Endothelial cell of umbilical vein (primary cell): ENCODE measurements around the gene ZNF684. TPM values are rescaled to one million over a fixed set of nuclear protein-coding genes. Genes with fewer than 3 reads are reported as not detected.

Experiments used
- Bru-seq: library from RNA; stranded (reverse); fragments of 400-500 nt; gene quantifications from one replicate; lab custom pipeline; 2021; lab: Mats Ljungman, UMichigan
- BruChase-seq, 2 experiments: library from RNA; stranded (reverse); fragments of 400-500 nt; gene quantifications; one replicate each; lab custom pipeline; 2021; lab: Mats Ljungman, UMichigan
- BruUV-seq: library from RNA; stranded (reverse); fragments of 400-500 nt; replicated peaks from 2 replicates; lab custom pipeline; 2021; lab: Mats Ljungman, UMichigan
- CTCF ChIA-PET: fragments of 300-600, 350-600 bp; sonication (Branson Sonifier 250); formaldehyde crosslinking; loops from one replicate; lab custom pipeline; 2021; ENCODE audit warnings: antibody characterized with exemption, inconsistent platforms; lab: Charles Lee
- POLR2A ChIA-PET: fragments of 300-600, 350-600 bp; sonication (Branson Sonifier 250); formaldehyde crosslinking; loops from one replicate; lab custom pipeline; 2021; ENCODE audit warnings: antibody characterized with exemption, inconsistent platforms; lab: Charles Lee
- DNase-seq: peaks from one replicate; pipeline ENCODE4 v3.0.0-alpha.2; 2011; ENCODE audit warnings: low read depth, low spot score
- FAIRE-seq: peaks from 2 replicates; lab custom pipeline; 2011; peaks lifted over from hg19 to GRCh38; lab: Jason Lieb, UNC
- H2AFZ ChIP-seq: 2 replicates; pipeline ENCODE4 v1.6.0; 2012; ENCODE audit warnings: low read depth, low read length, control low read depth, inconsistent platforms
- H3K27ac ChIP-seq: 2 replicates; pipeline ENCODE4 v1.5.1; 2011; ENCODE audit warnings: low read depth, mild to moderate bottlenecking, control low read depth, low read length, moderate library complexity; ENCODE audit not compliant: insufficient read depth
- H3K27me3 ChIP-seq, 2 experiments: 2 replicates each; pipeline versions ENCODE4 v1.6.0 to v1.6.1; 2011; ENCODE audit warnings: low read length in 2 of 2, mixed read lengths in 1 of 2; ENCODE audit not compliant: control insufficient read depth in 2 of 2, insufficient read depth in 2 of 2
- H3K36me3 ChIP-seq, 2 experiments: 2 replicates in 1 of 2; 3 replicates in 1 of 2; pipeline ENCODE4 v1.5.1; 2011; ENCODE audit warnings: low read length in 2 of 2, mild to moderate bottlenecking in 1 of 2, moderate library complexity in 1 of 2; ENCODE audit not compliant: control insufficient read depth in 2 of 2, insufficient read depth in 2 of 2; ENCODE audit errors: extremely low read depth in 1 of 2
- H3K4me1 ChIP-seq: 3 replicates; pipeline ENCODE4 v1.5.1; 2011; ENCODE audit warnings: mild to moderate bottlenecking, low read length; ENCODE audit not compliant: control insufficient read depth, insufficient read depth; ENCODE audit errors: extremely low read depth
- H3K4me2 ChIP-seq: 2 replicates; pipeline ENCODE4 v1.6.1; 2011; ENCODE audit warnings: low read length, control low read depth, mixed read lengths; ENCODE audit not compliant: insufficient read depth
- H3K4me3 ChIP-seq, 3 experiments: fragments of 200-600 bp in 1 of 3; sonication (generic), shearing (Covaris generic) in 1 of 3; replicated peaks in 1 of 3; 2 replicates each; pipeline ENCODE4 v1.5.1; 2011 to 2016; ENCODE audit warnings: control low read depth in 3 of 3, low read length in 3 of 3, mild to moderate bottlenecking in 2 of 3, inconsistent platforms in 1 of 3, low read depth in 1 of 3, moderate library complexity in 1 of 3; ENCODE audit not compliant: insufficient read depth in 1 of 3
- H3K79me2 ChIP-seq: 2 replicates; pipeline ENCODE4 v1.6.0; 2012; ENCODE audit warnings: low read length, inconsistent platforms; ENCODE audit not compliant: control insufficient read depth, insufficient read depth
- H3K9ac ChIP-seq: replicated peaks from 2 replicates; pipeline ENCODE3; 2011; ENCODE audit warnings: low read length, control low read depth; ENCODE audit not compliant: insufficient read depth; ENCODE audit errors: extremely low read depth
- H3K9me1 ChIP-seq: replicated peaks from 3 replicates; pipeline ENCODE4 v1.6.0; 2011; ENCODE audit warnings: mild to moderate bottlenecking, low read length; ENCODE audit not compliant: control insufficient read depth, insufficient read depth; ENCODE audit errors: extremely low read depth
- H3K9me3 ChIP-seq: replicated peaks from 2 replicates; pipeline ENCODE4 v1.5.1; 2012; ENCODE audit warnings: low read length, inconsistent platforms; ENCODE audit not compliant: control insufficient read depth, insufficient read depth
- H4K20me1 ChIP-seq: replicated peaks from 2 replicates; pipeline ENCODE3; 2011; ENCODE audit warnings: mild to moderate bottlenecking, low read length; ENCODE audit not compliant: control insufficient read depth, insufficient read depth; ENCODE audit errors: extremely low read depth
- EZH2 ChIP-seq: IDR thresholded peaks from 2 replicates; pipeline ENCODE4 v1.6.1; 2012; ENCODE audit warnings: borderline replicate concordance, low read depth, mild to moderate bottlenecking, moderate library complexity, low read length, inconsistent platforms; ENCODE audit not compliant: severe bottlenecking
- FOS ChIP-seq: IDR thresholded peaks from 2 replicates; pipeline ENCODE4 v1.6.1; 2011; ENCODE audit warnings: mild to moderate bottlenecking, low read length, moderate library complexity, borderline replicate concordance; ENCODE audit not compliant: insufficient read depth
- GATA2 ChIP-seq: IDR thresholded peaks from 2 replicates; pipeline ENCODE4 v1.7.0; 2011; ENCODE audit warnings: low read depth, mild to moderate bottlenecking, moderate library complexity, mixed read lengths, low read length; ENCODE audit not compliant: insufficient read length, insufficient read depth
- JUN ChIP-seq: IDR thresholded peaks from 2 replicates; pipeline ENCODE4 v1.6.1; 2011; ENCODE audit warnings: borderline replicate concordance, low read depth; ENCODE audit not compliant: insufficient read length, insufficient read depth
- MYC ChIP-seq: IDR thresholded peaks from one replicate; pipeline ENCODE4 v1.6.1; 2011; ENCODE audit warnings: mild to moderate bottlenecking, low read depth, low read length
- POLR2A ChIP-seq: IDR thresholded peaks from 2 replicates; pipeline ENCODE4 v1.6.1; 2012; ENCODE audit warnings: low read depth, mild to moderate bottlenecking, control low read depth, low read length
- POLR2AphosphoS5 ChIP-seq: IDR thresholded peaks from 2 replicates; pipeline ENCODE4 v1.6.1; 2012; ENCODE audit warnings: low read depth, mild to moderate bottlenecking, control low read depth, low read length, moderate library complexity; ENCODE audit not compliant: insufficient read depth
- dilution Hi-C: fragments of 300-500 bp; cut with MboI; formaldehyde crosslinking; loops from one replicate; pipeline ENCODE4 v1.15.0; 2019; ENCODE audit warnings: low sequenced_read_pairs; ENCODE audit not compliant: extremely low pct_ligation_motif_present
- intact Hi-C: fragments of 100-400 bp; cut with micrococcal nuclease; formaldehyde crosslinking; loops from one replicate; pipeline ENCODE4 v1.10.0; 2022
- long read RNA-seq: library from polyadenylated mRNA; stranded (forward); transcript quantifications from one replicate; pipeline ENCODE4 v2.0.0, GENCODE V29; 2021
- polyA minus RNA-seq, 3 experiments: library from RNA; depleted of rRNA, polyadenylated mRNA; stranded (reverse); fragments of >200 nt; gene quantifications; 1 replicate in 1 of 3; 2 replicates in 2 of 3; pipeline ENCODE4 v1.2.3, GENCODE V29; 2011
- polyA plus RNA-seq, 4 experiments: library from polyadenylated mRNA; depleted of rRNA in 3 of 4; stranded (reverse) in 3 of 4; unstranded in 1 of 4; fragments of >200 nt; gene quantifications; 2 replicates each; pipeline versions ENCODE4 v1.2.1 to v1.2.3, GENCODE V29; 2011 to 2012; ENCODE audit warnings: missing spikeins in 1 of 4
- total RNA-seq: library from RNA; stranded (reverse); gene quantifications from 2 replicates; pipeline ENCODE4 v1.2.3, GENCODE V29; 2021
- TF ChIP-seq, protein P1 (sequence below), 2 donors: IDR thresholded peaks; 1 replicate in 1 of 2; 2 replicates in 1 of 2; pipeline ENCODE4 v1.5.1; 2011; ENCODE audit warnings: low read length in 2 of 2, mild to moderate bottlenecking in 2 of 2, moderate library complexity in 2 of 2, control low read depth in 1 of 2, inconsistent platforms in 1 of 2, low read depth in 1 of 2; ENCODE audit not compliant: insufficient read depth in 1 of 2; ENCODE audit errors: extremely low read depth in 1 of 2
- TF ChIP-seq, protein P2 (sequence below): IDR thresholded peaks from 2 replicates; pipeline ENCODE4 v1.6.1; 2011; ENCODE audit not compliant: insufficient read depth, insufficient read length

Gene ZNF684
- 5.5 and 5.8 TPM in 2 replicates for total RNA-seq
- polyA plus RNA-seq, result 2.4 and 2.9 TPM in 2 replicates
- 2.8 and 3.4 TPM in 2 replicates for polyA plus RNA-seq (2011; cell fraction: cytosol; rRNA removed)
- 3.6 TPM in 2 replicates for polyA plus RNA-seq (2011; cell fraction: nucleus; rRNA removed)
- polyA plus RNA-seq (2012), result 2.5 and 3.2 TPM in 2 replicates
- 2.8 and 3.6 TPM in 2 replicates for polyA minus RNA-seq
- polyA minus RNA-seq (2011; cell fraction: cytosol; rRNA and poly(A)+ RNA removed), result 2.0 TPM
- polyA minus RNA-seq (2011; cell fraction: nucleus; rRNA and poly(A)+ RNA removed), result 1.5 and 2.3 TPM in 2 replicates
- percentile 60 among the genes with signal in this experiment for Bru-seq, nascent RNA
- percentile 57 among the genes with signal in this experiment for BruChase-seq, experiment 1, labeled RNA remaining after a 6-hour chase
- percentile 65 among the genes with signal in this experiment for BruChase-seq, experiment 2, labeled RNA remaining after a 2-hour chase
- long read RNA-seq, transcript ZNF684-203 (5 exons, 2,097 nt), result major isoform, 5 of 14 reads
- long read RNA-seq, partial matches to known transcripts, result 0 of 14 reads
- long read RNA-seq, other reads (novel, unspliced or antisense), result 3 of 14 reads

DNA sequence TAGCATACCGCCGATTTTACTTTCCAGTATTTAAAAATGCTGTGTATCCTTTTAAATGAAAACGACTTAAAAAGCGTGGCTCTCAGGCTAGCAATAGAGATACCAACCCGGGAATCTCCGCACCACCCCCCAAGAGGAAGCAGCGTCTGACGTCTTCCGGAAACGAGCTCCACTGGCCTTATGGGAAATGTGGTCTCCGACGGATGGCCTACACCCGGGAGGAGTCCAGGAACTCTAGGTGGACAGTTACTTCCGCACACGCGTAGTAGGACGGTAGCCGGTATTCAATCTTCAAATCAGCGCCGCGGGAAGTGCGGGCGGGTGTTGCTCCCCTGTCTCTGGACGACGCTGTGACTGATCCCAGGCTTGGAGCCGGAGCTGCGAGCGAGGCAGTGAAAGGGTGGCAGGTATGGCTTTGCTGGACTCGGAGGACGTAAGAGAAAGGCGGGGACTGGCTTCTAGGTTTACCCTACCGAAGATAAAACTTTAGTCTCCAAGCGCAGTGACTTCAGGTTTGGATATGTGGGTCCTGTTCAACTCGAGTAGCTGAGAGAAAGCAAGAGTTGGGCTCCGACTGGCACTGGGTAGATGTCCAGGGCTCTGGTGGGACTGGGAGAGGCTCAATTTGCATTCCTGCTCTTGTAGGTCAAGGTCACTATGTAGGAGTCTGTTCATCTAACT is at the start of gene ZNF684:
TSS of gene ZNF684 (plus strand) at position 257 of the 681 bp plus-strand sequence. CDS start 1,530 bp downstream, outside the sequence.
- no peaks in the 10 kb centered on the region for H4K20me1 ChIP-seq
- peaks cover 0 to 2% of the 10 kb centered on the region in 2 experiments for H3K27me3 ChIP-seq
- H3K9me3 ChIP-seq, result no peaks in the 10 kb centered on the region
- H3K4me2 ChIP-seq, result peak within 1 kb of the TSS; percentile 100
- ChIA-PET CTCF (interaction anchor here (0.7 to 2.6 kb wide), 20 partner anchors 10 to 421 kb away, joined by 3 to 18 read pairs (median 8); partner anchors contain the start of genes EXO5, NFYC, RIMS3 and ZFP69), POLR2A (interaction anchor here (0.6 to 1.0 kb wide), 4 partner anchors 50 to 1541 kb away, joined by 3 to 4 read pairs (median 3); partner anchors contain the start of gene NFYC)
- TF ChIP-seq, protein P1, sequence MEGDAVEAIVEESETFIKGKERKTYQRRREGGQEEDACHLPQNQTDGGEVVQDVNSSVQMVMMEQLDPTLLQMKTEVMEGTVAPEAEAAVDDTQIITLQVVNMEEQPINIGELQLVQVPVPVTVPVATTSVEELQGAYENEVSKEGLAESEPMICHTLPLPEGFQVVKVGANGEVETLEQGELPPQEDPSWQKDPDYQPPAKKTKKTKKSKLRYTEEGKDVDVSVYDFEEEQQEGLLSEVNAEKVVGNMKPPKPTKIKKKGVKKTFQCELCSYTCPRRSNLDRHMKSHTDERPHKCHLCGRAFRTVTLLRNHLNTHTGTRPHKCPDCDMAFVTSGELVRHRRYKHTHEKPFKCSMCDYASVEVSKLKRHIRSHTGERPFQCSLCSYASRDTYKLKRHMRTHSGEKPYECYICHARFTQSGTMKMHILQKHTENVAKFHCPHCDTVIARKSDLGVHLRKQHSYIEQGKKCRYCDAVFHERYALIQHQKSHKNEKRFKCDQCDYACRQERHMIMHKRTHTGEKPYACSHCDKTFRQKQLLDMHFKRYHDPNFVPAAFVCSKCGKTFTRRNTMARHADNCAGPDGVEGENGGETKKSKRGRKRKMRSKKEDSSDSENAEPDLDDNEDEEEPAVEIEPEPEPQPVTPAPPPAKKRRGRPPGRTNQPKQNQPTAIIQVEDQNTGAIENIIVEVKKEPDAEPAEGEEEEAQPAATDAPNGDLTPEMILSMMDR (IDR thresholded peaks at IDR 0.05; ENCODE audit: extremely low read depth in 1 of 2, insufficient read depth in 1 of 2, low read depth in 1 of 2, low read length in 2 of 2), result no peak
- TF ChIP-seq POLR2AphosphoS5 (peak; percentile 68), MYC (no peak), POLR2A (no peak), EZH2 (no peak), JUN (peak; percentile 6), FOS (no peak), GATA2 (no peak)
- TF ChIP-seq, protein P2, sequence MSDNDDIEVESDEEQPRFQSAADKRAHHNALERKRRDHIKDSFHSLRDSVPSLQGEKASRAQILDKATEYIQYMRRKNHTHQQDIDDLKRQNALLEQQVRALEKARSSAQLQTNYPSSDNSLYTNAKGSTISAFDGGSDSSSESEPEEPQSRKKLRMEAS, result no peak
- H3K9ac ChIP-seq, result peak within 1 kb of the TSS; percentile 71
- peak within 1 kb of the TSS; percentile 96 for H3K27ac ChIP-seq
- H2AFZ ChIP-seq, result peak within 1 kb of the TSS; percentile 71
- TSS peak; percentile 71 for BruUV-seq
- no peaks in the 10 kb centered on the region for H3K79me2 ChIP-seq
- H3K36me3 ChIP-seq, result no peaks in the 10 kb centered on the region
- peak; percentile 92 for DNase-seq
- peak within 1 kb of the TSS; percentile 59 to 84 (median 82) for H3K4me3 ChIP-seq
- peaks cover 7% of the 10 kb centered on the region for H3K4me1 ChIP-seq
- FAIRE-seq, result peak; percentile 84
- dilution Hi-C loops (no loop called here), intact Hi-C loops (loop anchor here (1.0 to 5.0 kb wide), 6 partner anchors 44 to 416 kb away; partner anchors contain the start of genes RIMS3, ZFP69 and ZFP69B)
- no peaks in the 10 kb centered on the region for H3K9me1 ChIP-seq
